NCI-H2227 treated with DMSO at 0.1 percent for 48 hours (cell line): ENCODE data around the gene TRIM61.
"Not testable (repeated sequence)": the region's sequence is repeated elsewhere in the genome, so short reads cannot be mapped to it uniquely, and the experiment has no call there.

ENCODE experiments used
- DNase-seq: peaks from one replicate; lab custom pipeline; 2025; lab: John Stamatoyannopoulos, UW

The TRIM61 gene

DNA sequence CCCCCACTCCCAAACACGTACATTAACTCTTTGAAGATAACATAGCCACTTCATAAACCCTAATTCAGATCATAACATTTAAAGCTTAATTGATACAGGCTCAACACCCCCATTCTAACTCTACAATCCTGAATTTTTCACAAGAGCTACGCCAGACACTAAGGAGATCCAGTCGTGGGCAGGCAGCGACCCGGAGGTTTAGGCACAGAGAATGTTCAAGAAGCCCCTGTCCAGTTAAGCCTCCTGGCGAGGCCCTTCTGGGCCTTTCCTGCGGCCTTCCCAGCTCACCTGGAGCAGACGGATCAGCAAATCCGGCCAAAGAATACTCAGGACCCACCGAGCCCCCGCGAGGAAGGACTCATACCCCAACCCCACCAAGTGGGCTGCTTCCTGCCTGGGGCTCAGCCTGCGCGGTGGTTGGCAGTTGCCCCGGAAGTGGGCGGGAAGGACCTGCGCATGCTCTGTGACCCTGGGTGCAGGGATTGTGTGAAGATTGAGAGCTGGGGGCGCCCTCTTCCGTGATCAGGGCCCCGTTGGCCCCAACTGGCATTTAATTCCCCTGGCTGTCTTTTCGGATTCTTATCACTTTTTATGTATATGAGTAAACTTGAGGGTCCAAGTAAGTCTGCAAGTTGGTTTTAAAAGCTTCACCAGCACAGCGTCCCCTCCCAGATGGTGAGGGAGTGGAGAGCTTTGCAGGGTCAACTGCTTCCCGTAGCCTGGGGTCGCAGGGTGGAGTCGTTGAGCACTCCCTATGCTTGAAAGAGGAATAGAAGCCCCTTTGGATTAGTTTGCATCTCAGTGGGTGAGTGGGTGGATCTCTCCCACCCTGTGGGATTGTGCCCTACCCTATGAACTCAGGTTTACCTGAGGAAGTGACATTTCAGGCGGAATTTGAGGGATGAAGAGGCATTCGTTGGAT lies at the start of gene TRIM61:
TSS of gene TRIM61 (minus strand) at position 415 of the 922 bp plus-strand sequence. CDS start 7,655 bp downstream, outside the sequence.
- no peak for DNase-seq

DNA sequence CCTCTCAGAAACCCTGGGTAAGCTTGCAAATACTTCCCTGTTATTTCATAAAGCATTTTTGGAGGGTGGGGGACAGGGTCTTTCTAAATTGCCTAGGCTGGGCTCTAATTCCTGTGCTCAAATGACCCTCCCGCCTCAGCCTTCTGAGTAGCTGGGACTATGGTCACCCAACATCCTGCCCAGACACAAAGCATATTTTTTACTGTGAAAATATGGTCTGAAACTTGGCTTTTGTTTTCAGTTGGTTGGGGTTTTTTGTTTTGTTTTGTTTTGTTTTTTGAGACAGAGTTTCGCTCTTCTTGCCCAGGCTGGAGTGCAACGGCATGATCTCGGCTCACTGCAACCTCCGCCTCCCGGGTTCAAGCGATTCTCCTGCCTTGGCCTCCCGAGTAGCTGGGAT lies 48.3 kb upstream of the TRIM61 start:
- DNase-seq, result not testable (repeated sequence)

DNA sequence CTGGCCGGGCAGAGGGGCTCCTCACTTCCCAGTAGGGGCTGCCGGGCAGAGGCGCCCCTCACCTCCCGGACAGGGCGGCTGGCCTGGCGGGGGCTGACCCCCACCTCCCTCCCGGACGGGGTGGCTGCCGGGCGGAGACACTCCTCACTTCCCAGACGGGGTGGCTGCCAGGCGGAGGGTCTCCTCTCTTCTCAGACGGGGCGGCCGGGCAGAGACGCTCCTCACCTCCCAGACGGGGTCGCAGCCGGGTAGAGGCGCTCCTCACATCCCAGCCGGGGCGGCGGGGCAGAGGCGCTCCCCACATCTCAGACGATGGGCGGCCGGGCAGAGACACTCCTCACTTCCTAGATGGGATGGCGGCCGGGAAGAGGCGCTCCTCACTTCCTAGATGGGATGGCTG lies 42.5 kb upstream of the TRIM61 start:
- not testable (repeated sequence) for DNase-seq

DNA sequence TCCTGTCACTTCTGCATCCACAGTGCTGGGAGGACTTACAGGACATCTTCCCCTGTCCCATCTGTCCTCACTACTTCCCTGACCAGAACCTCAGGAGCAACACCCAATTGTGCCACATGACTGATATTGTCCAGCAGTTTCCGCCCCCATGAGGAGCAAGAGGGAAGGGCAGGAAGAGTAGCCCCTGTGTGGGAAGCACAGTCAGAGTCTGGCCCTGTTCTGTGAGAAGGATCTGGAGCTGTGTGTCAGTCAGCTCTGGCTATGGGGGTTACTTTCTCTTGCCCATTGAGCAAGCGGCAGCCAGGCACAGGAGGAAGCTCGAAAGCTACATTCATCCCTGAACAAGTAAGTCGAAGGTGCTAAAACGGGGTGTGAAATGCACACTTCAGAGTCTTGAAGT lies 39.5 kb upstream of the TRIM61 start:
- DNase-seq, result no peak

DNA sequence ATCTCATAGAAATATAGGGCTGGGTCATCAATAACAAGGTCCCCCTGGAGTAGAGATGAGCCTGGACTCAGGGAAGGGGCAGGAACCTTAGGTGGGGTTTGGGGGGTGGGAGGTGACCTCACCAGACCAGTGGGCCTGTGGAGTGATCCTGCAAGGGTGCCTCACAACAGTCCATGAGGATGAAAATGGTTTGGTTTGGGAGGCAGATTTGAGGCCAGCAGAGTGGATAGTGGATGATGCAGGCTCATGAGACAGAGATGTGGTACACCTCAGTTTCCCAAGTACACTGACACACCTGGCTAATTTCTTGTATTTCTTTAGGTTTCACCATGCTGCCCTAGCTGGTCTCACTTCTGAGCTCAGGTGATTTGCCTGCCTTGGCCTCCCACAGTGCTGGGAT lies 36.2 kb upstream of the TRIM61 start:
- DNase-seq, result no peak

DNA sequence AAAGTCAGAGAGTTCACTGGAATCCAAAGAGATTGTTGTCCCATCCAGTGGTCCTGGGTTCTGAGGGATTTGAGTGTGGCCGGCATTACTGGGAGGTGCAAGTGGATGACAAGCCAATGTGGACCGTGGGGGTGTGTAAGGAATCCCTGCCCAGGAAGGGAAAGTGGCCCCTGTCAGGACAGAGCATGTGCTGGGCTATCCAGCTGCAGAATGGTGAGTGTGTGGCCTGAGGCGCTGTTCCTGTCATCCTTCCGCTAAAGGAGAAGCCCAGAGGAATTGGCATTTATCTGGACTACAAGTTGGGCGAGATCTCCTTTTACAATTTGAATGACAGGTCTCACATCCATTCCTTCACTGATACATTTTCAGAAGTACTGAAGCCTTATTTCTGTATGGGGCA lies 33.9 kb upstream of the TRIM61 start:
- no peak for DNase-seq

DNA sequence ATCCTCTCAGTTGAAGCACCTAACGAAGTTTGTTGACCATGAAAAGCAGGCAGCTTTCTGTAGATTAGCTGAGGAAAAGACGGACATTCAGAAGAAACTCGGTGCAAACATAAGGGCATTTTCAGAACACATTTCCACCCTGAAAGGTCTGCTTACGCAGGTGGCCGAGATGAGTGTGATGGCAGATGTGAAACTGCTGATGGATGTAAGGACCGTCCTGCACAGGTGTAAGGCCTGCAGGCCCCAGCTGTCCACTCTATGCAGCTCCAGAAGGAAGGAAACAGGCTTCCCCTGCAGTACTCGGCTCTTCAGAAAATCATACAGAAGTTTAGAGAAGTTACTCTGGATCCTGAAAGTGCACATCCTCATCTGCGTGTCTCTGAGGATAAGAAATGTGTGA lies 33.5 kb upstream of the TRIM61 start:
- DNase-seq, result no peak

DNA sequence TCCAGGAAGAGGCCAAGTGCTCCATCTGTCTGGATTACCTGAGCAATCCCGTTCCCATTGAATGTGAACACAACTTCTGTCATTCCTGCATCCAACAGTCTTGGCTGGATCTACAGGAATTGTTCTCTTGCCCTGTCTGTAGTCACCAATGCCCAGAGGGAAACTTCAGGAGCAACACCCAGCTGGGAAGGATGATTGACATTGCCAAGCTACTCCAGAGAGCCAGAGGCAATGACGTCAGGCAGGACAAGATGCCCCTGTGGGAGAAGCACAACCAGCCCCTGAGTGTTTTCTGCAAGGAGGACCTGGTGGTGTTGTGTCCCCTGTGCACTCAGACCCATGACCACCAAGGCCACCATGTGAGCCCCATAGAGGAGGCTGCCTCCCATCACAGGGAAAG lies 33.0 kb upstream of the TRIM61 start:
- DNase-seq, result no peak

DNA sequence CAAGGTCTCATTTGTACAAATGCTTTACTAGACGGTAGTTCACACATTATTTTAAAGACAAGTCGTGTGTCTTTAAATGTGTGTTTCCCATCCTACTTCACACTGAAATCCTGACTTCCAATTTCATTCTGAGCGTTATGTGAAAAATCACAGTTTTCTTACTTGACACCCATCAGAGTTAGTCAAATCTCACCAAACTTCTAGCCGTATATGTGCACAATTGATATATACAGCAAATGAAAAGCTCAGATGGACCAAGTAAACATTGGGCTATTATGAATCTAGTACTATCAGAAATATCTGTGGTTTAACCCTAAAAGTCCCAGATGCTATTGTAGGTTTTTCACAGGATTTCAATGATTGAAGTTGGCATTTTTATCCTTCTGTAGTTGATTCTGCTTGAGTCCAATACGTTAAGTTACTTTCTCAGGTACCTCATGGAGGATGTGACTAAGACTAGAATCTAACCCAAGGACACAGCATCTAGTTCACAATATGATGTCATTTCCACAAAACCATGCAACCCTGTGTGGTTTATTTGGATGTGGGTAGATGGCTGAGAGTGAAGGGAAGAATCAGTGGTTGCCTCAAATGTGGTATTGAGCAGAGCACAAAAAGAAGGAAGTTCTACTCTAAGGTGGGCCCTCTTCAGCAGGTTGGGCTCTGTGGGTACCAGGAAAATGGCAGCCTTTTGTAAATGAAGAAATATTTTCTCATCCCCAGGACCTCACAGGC lies 32.2 kb upstream of the TRIM61 start:
- no peak for DNase-seq

DNA sequence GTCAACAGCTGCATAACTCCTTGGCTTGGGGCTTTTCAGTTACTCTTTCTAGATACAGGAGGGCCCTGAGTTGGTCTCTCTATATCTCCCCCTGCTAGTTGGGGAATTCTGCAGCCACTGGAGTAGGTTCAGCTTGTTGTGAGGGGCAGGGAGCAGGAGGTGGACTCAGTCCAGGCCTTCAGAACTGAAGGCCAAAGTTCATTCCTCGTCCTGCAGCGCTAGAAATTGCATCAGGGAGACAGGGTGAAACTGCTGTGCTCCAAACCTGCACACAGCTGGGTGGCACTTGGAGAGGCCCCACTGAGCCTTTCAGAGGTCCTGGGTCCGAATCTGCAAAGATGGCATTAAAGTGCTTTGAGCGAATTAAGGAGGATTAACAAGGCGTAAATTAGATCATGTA lies 29.4 kb upstream of the TRIM61 start:
- DNase-seq, result no peak

DNA sequence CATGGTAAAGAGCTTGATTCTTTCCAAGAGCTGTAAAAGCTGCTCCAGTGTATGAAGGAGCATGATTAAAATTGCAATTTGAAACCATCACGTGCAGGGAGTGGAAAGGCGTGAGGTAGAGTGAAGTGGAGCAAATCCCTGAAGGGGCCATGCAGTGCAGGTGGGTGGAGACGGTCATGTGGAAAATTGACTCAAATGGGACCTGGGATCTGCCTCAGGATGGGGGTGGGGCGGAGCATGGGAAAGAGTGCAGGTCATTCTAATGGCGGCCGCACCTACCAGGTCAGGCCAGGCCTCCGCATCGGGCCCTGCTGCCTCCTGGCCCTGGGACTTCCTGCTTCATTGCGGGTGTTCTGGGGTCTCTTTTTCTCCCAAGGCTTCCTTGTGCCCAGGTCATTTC lies 29.0 kb upstream of the TRIM61 start:
- DNase-seq, result no peak

DNA sequence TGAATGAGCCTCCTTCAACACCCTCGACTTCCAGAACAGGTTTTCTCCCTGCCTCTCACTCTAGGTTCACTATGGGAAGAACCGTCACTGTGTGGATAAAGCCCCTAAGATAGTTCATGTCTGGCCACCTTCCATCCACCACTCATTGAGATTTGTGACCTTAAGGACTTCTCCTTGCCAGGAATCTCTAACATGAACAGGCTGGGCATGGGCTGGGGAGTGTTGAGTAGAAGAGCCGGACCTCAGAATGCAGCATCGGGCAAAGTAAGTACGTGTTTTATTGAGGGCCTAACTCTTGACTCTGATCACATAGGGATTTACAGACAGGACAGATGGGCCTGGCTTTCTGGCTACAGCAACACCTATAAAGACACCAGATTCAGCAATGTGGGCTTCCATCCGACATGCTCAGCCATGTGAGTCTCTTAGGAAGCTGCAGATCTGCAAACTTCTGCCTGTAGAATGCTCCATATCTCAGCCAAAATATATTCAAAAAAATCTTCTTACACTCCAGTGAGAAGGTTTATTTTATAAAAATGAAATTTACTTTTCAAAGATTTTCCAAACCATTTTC lies 28.0 kb upstream of the TRIM61 start:
- DNase-seq, result no peak

DNA sequence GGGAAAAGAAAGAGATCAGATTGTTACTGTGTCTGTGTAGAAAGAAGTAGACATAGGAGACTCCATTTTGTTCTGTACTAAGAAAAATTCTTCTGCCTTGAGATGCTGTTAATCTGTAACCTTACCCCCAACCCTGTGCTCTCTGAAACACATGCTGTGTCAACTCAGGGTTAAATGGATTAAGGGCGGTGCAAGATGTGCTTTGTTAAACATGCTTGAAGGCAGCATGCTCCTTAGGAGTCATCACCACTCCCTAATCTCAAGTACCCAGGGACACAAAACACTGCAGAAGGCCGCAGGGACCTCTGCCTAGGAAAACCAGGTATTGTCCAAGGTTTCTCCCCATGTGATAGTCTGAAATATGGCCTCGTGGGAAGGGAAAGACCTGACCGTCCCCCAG lies 24.5 kb upstream of the TRIM61 start:
- DNase-seq, result not testable (repeated sequence)

DNA sequence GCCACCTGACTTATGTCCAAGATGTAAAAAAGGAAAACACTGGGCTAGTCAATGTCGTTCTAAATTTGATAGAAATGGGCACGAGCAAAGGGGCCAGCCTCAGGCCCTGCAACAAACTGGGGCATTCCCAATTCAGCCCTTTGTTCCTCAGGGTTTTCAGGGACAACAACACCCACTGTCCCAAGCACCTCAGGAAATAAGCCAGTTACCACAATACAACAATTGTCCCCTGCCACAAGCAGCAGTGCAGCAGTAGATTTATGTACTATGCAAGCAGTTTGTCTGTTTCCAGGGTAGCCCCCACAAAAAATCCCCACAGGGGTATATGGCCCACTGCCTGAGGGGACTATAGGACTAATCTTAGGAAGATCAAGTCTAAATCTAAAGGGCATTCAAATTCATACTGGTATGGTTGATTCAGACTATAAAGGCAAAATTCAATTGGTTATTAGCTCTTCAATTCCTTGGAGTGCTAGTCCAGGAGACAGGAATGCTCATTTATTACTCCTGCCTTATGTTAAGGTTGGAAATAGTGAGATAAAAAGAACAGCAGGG lies 21.1 kb upstream of the TRIM61 start:
- DNase-seq, result not testable (repeated sequence)

DNA sequence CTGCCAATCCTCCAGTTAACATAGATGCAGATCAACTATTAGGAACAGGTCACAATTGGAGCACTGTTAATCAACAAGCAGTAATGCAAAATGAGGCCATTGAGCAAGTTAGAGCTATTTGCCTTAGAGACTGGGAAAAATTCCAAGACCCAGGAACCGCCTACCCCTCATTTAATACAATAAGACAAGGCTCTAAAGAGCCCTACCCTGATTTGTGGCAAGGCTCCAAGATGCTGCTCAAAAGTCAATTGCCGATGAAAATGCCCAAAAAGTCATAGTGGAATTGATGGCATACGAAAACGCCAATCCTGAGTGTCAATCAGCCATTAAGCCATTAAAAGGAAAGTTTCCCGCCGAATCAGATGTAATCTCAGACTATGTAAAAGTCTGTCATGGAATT lies 20.5 kb upstream of the TRIM61 start:
- no peak for DNase-seq

DNA sequence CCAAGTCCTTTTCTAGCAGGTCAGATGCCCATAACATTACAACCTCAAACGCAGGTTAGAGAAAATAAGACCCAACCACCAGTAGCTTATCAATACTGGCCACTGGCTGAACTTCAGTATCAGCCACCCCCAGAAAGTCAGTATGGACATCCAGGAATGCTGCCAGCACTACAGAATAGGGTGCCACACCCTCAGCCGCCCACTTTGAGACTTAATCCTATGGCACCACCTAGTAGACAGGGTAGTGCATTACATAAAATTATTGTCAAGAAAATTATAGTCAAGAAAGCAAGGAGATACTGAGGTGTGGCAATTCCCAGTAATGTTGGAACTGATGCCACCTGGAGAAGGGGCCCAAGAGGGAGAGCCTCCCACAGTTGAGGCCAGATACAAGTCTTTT lies 19.9 kb upstream of the TRIM61 start:
- DNase-seq, result no peak

DNA sequence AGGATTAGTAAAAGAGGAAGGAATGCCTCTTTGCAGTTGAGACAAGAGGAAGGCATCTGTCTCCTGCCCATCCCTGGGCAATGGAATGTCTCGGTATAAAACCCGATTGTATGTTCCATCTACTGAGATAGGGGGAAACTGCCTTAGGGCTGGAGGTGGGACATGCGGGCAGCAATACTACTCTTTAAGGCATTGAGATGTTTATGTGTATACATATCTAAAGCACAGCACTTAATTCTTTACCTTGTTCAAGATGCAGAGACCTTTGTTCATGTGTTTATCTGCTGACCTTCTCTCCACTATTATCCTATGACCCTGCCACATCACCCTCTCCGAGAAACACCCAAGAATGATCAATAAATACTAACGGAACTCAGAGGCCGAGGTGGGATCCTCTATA lies 18.7 kb upstream of the TRIM61 start:
- DNase-seq, result not testable (repeated sequence)

DNA sequence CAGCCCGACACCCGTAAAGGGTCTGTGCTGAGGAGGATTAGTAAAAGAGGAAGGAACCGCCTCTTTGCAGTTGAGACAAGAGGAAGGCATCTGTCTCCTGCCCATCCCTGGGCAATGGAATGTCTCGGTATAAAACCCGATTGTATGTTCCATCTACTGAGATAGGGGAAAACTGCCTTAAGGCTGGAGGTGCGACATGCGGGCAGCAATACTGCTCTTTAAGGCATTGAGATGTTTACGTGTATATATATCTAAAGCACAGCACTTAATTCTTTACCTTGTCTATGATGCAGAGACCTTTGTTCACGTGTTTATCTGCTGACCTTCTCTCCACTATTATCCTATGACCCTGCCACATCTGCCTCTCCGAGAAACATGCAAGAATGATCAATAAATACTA lies 13.3 kb upstream of the TRIM61 start:
- DNase-seq, result not testable (repeated sequence)

DNA sequence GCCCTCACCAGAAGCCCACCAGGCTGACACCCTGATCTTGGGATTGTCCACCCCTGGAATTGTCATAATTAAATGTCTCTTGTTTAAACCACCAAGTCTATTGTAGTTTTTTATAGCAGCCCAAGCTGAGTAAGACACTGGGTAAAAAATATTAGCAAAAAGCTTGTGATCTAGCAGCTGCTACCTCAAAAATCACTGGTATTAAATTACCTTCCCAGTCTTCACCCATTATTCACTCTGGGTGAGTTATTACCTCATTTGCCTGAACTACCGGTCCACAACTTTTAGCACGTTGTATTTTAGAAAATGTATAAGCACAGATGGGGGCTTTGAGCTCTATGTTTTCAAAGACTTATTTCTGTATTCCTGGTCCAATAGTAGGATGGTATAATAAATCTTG lies 12.0 kb upstream of the TRIM61 start:
- no peak for DNase-seq

DNA sequence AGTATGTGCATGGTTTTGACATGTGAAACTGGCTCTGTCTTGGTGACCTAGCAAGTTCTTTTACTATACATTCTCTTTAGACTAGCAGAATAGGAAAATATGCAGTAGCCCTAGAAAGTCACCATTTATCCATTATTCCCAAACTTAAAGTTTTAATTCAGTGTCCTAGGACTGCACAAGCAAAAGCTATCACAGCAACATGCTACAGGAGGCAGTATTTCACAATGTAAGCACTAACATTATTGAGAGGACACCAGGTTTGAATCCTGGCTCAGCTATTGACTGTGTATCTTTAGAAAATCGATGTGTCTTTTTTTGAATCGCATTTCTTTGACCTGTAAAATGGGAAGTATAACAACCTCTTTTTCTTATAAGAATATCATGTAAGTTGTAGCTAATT lies 5.5 kb downstream of the TRIM61 start:
- DNase-seq, result not testable (repeated sequence)

DNA sequence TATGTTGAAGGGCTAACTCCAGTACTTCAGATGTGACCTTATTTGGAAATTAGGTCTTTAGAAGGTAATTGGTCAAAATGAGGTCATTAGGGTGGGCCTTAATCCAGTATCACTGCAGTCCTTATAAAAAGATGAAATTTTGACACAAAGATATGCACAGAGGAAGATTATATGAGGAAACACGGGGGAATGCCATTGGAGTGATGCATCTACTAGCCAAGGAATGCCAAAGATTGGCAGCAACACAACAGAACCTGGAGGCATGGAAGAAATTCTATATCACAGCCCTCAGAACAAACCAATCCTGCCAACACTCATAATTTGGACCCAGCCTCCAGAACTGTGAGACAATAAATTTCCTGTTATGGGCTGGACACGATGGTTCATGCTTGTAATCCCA lies 17.6 kb downstream of the TRIM61 start:
- DNase-seq, result no peak

DNA sequence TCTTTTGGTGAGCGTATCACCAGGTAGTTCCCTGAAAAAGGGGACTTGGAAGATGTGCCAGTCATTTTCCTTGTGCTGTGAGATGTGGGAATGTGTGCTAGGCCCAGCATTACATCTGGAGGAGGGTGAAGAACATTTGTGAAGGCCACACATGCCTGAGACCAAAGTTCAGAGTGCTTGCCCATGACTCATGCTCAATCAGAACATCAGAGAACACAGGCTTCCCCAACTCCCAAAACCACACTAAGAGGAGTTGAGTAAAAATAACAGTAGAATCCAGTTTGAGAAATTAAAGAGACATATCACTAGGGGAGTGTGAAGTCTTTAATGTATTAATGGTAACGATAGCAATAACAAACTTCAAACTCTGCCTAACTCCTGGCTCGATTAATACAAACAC lies 18.0 kb downstream of the TRIM61 start:
- DNase-seq, result not testable (repeated sequence)
